ENCODE measurements around the gene NPAS1. TPM values are rescaled to one million over a fixed set of nuclear protein-coding genes. Genes with fewer than 3 reads are reported as not detected.

Gene NPAS1
- total and polyA plus RNA-seq, 2 experiments from 2014 or later, result 2.9 to 8.4 TPM

- Histone ChIP-seq H3K36me3 (no peaks in the 10 kb centered on the region), H3K27ac (peak overlapping the region; percentile 80), H3K27me3 (no peaks in the 10 kb centered on the region), H3K4me3 (no peak overlapping the region), H3K9me3 (ENCODE audit: low read depth) (no peaks in the 10 kb centered on the region), H3K4me1 (ENCODE audit: low read depth) (peaks cover 30% of the 10 kb centered on the region)
- TF ChIP-seq, protein P1, sequence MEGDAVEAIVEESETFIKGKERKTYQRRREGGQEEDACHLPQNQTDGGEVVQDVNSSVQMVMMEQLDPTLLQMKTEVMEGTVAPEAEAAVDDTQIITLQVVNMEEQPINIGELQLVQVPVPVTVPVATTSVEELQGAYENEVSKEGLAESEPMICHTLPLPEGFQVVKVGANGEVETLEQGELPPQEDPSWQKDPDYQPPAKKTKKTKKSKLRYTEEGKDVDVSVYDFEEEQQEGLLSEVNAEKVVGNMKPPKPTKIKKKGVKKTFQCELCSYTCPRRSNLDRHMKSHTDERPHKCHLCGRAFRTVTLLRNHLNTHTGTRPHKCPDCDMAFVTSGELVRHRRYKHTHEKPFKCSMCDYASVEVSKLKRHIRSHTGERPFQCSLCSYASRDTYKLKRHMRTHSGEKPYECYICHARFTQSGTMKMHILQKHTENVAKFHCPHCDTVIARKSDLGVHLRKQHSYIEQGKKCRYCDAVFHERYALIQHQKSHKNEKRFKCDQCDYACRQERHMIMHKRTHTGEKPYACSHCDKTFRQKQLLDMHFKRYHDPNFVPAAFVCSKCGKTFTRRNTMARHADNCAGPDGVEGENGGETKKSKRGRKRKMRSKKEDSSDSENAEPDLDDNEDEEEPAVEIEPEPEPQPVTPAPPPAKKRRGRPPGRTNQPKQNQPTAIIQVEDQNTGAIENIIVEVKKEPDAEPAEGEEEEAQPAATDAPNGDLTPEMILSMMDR (IDR thresholded peaks at IDR 0.05; ENCODE audit: low read depth, low read length), result no peak
- peak in 1 of 2 donors; percentile 41 for DNase-seq (ENCODE audit: low read depth in 1 of 2, low spot score in 1 of 2)
Measured at GRCh38 chr19:46985542-46986415, 33.9 kb upstream of the NPAS1 start.

DNA sequence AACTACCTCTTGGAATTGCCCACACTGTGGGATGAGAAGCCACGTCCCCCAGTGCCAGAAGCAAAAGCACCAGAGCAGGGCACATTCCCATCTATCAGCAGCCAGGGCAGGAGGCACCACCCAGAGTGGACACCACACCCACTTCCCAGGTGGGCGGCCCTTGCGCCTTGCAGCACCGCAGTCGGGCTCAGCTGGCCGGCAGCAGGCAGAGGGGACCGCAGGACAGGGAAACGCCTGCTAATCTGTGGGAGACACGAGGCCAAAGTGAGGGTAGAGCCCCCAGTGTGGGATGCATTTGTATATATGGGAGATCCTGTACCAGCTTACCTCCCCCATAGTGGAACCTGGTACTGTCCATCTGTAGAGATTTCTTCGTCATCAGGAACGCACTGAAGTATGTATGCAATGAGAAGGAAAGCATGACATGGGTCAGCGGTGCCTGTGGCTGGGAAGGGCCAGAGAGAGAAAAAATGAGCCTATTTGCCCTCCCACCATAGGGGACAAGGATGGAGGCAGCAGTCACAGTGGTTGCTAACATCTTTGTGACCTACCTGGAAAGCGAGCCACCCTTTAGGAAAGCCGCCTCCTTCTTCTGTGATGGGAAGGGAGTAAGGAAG, 30.9 kb upstream of the NPAS1 start:
- TF ChIP-seq, protein P1 (IDR thresholded peaks at IDR 0.05; ENCODE audit: low read depth, low read length), result no peak
- Histone ChIP-seq H3K27me3 (no peaks in the 10 kb centered on the region), H3K9me3 (ENCODE audit: low read depth) (no peaks in the 10 kb centered on the region), H3K36me3 (peaks cover 5% of the 10 kb centered on the region), H3K4me1 (ENCODE audit: low read depth) (peaks cover 26% of the 10 kb centered on the region), H3K4me3 (no peak overlapping the region), H3K27ac (no peak overlapping the region)
- no peak for DNase-seq (ENCODE audit: low read depth in 1 of 2, low spot score in 1 of 2)

- peaks cover 5% of the 10 kb centered on the region for H3K36me3 ChIP-seq
- TF ChIP-seq, protein P1 (IDR thresholded peaks at IDR 0.05; ENCODE audit: low read depth, low read length), result peak; percentile 87
Measured at GRCh38 chr19:46990991-46991676, 28.5 kb upstream of the NPAS1 start.

DNA sequence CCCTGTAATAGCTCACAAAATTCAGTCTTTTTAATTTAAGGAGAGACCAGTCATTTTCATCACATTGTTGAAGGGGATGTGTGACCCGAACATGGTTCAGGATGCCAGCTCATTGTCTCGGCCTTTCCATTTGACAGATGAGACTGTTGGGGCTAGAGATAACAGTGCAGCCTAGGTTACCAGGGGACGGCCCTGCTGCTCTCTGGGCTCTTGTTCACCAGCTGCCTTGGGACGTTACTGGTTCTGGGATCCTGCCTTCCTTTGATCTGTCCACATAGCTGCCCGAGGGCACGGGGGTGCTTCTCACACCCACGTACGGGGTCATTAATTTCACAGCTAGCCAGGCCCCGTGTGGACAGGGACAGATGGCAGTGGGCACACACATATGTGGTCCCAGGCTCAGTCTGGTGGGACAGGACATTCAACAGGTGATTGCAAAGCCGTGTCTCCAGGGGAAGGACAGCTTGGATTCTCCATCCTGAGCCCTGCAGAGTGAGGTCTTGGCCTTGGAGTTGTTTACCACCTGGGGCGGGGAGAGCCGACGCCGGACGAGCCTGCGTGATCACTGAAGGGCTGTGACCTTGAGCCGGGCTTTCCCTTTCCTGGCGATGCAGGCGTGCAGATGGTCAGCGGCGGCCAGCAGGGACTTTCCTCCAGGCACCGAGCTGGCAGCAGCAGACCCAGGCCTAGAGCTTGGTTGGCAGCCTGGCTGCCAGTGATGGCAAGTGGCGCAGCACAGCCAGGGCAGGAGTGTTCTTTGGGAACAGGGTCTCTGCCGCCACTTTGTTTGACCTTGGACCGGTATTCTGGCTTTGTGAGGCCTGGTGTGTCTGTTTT, 26.7 kb upstream of the NPAS1 start:
- H3K27ac ChIP-seq, result no peak overlapping the region
- no peaks in the 10 kb centered on the region for H3K27me3 ChIP-seq
- H3K4me3 ChIP-seq, result no peak overlapping the region
- H3K9me3 ChIP-seq (ENCODE audit: low read depth), result no peaks in the 10 kb centered on the region
- H3K4me1 ChIP-seq (ENCODE audit: low read depth), result no peaks in the 10 kb centered on the region
- DNase-seq (ENCODE audit: low read depth in 1 of 2, low spot score in 1 of 2), result no peak
- TF ChIP-seq, protein P1 (IDR thresholded peaks at IDR 0.05; ENCODE audit: low read depth, low read length), result no peak
- H3K36me3 ChIP-seq, result peaks cover 5% of the 10 kb centered on the region

More at GRCh38 chr19:46990991-46991676, 28.5 kb upstream of the NPAS1 start:
- no peaks in the 10 kb centered on the region for H3K27me3 ChIP-seq
- H3K4me1 ChIP-seq (ENCODE audit: low read depth), result peaks cover 3% of the 10 kb centered on the region
- H3K27ac ChIP-seq, result peak overlapping the region; percentile 69
- DNase-seq (ENCODE audit: low read depth in 1 of 2, low spot score in 1 of 2), result peak; percentile 86 to 92
- H3K4me3 ChIP-seq, result no peak overlapping the region
- no peaks in the 10 kb centered on the region for H3K9me3 ChIP-seq (ENCODE audit: low read depth)

DNA sequence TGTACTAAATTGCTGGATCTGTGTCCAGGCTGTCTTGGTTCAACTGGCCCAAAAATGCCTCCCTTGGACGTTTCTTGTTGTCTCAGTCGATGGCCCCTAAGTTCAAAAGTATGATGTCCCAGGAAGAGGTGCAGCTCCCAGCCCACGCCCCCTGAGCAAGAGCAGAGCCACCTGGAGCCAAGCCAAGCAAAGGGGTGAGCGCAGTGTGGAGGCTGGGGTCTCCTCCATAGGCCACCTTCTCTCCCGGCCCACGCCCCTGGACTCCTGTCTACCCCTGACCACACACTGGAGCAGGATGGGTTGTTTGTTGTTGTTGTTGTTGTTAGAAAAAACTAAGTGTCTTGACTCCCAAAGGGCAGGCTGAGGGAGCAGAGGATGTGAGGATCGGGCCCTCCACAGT, 26.0 kb upstream of the NPAS1 start:
- TF ChIP-seq, protein P1 (IDR thresholded peaks at IDR 0.05; ENCODE audit: low read depth, low read length), result no peak
- Histone ChIP-seq H3K4me3 (no peak overlapping the region), H3K27ac (no peak overlapping the region), H3K36me3 (peaks cover 5% of the 10 kb centered on the region), H3K4me1 (ENCODE audit: low read depth) (no peaks in the 10 kb centered on the region), H3K27me3 (no peaks in the 10 kb centered on the region), H3K9me3 (ENCODE audit: low read depth) (no peaks in the 10 kb centered on the region)
- no peak for DNase-seq (ENCODE audit: low read depth in 1 of 2, low spot score in 1 of 2)
